Naive B cell (primary cell): Measurements from ENCODE around the gene GLP2R. TPM values are rescaled to one million over a fixed set of nuclear protein-coding genes. Genes with fewer than 3 reads are reported as not detected.

Experiments used
- ATAC-seq, 2 donors: fragments of 150-1000 bp; cut with Tn5 transposase; 2 replicates each; pipeline ENCODE4 v1.10.0; 2021; ENCODE audit warnings: low read depth in 2 of 2, mild to moderate bottlenecking in 2 of 2, moderate library complexity in 2 of 2
- DNase-seq: peaks from one replicate; pipeline ENCODE4 v3.0.0; 2022
- H3K27ac Mint-ChIP-seq, 6 donors: one replicate each; pipeline ENCODE4 v1.8.0; 2020 to 2022; ENCODE audit warnings: mild to moderate bottlenecking in 6 of 6, mixed read lengths in 6 of 6, moderate library complexity in 5 of 6, inconsistent platforms in 2 of 6
- H3K27me3 Mint-ChIP-seq, 3 donors: one replicate each; pipeline ENCODE4 v1.8.0; 2021 to 2022; ENCODE audit warnings: mixed read lengths in 3 of 3, mild to moderate bottlenecking in 1 of 3
- H3K36me3 Mint-ChIP-seq, 2 donors: one replicate each; pipeline ENCODE4 v1.8.0; 2020 to 2022; ENCODE audit warnings: mixed read lengths in 2 of 2, inconsistent platforms in 1 of 2, mild to moderate bottlenecking in 1 of 2
- H3K4me1 Mint-ChIP-seq, 3 donors: one replicate each; pipeline ENCODE4 v1.8.0; 2020 to 2022; ENCODE audit warnings: mixed read lengths in 3 of 3, inconsistent platforms in 1 of 3, mild to moderate bottlenecking in 1 of 3, moderate library complexity in 1 of 3
- H3K4me3 Mint-ChIP-seq, 8 donors: one replicate each; pipeline ENCODE4 v1.8.0; 2020 to 2022; ENCODE audit warnings: mild to moderate bottlenecking in 8 of 8, mixed read lengths in 8 of 8, moderate library complexity in 8 of 8, inconsistent platforms in 2 of 8
- H3K9me3 Mint-ChIP-seq, 7 donors: one replicate each; pipeline ENCODE4 v1.8.0; 2020 to 2022; ENCODE audit warnings: mixed read lengths in 7 of 7, mild to moderate bottlenecking in 5 of 7, inconsistent platforms in 2 of 7, moderate library complexity in 1 of 7
- polyA plus RNA-seq, 6 donors: library from polyadenylated mRNA; unstranded; fragments of 300-500 nt; fragmentation: Illumina TruSeq; gene quantifications; one replicate each; pipeline ENCODE4 v1.2.3, GENCODE V29; 2021; ENCODE audit warnings: low read depth in 6 of 6

The GLP2R gene
- polyA plus RNA-seq, 6 donors from 2014 or later: not detected

DNA sequence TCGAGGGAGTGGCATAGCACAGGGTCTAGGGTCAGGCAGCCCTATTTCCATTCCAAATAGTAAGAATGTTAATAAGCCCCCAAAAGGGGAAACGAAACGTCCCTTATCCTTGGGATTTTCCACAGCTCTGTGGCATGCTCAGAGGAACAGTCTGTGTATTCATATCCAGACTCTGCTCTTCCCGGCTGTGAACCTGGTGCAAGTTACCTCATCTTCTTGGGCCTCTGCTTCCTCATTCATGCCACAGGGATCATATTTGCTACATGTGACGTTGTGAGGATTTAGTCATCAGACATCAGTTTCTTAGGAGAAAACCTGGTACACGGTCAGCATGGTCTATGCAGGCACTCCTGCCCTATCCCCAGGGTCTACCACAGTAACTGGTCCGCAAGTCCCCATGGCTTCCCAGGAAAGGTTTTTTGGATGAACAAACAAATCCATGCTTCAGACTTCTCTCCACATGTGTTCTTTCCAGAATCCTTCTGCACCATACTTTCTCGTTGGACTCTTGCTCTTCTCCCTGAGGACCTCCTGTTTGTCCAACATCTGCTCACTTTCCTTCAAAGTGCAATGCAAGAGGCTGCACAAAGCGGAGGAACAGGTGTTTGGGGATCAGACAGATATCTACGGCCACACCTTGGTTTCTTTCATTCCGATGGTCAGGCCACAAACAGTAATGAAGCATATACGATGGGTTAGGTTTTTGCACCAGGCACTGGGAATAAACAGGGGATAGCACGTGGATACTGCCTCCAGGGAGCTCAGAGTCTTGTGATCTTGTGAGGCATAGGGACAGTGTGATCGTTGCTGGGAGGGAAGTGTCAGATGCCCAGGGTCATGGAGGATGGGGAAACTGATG, 17.7 kb downstream of the GLP2R start:
- ATAC-seq (no peak), DNase-seq (no peak)
- Mint-ChIP-seq H3K9me3 (peaks cover 0 to 14% (median 0%) of the 10 kb centered on the region in 7 donors), H3K27me3 (peaks cover 8 to 45% (median 42%) of the 10 kb centered on the region in 3 donors), H3K36me3 (no peaks in the 10 kb centered on the region), H3K4me1 (no peaks in the 10 kb centered on the region), H3K27ac (no peak overlapping the region), H3K4me3 (no peak overlapping the region)

GRCh38 chr17:9844153-9844552, 18.4 kb downstream of the GLP2R start:
- ATAC-seq: no peak
- Mint-ChIP-seq H3K4me3 (peak overlapping the region in 1 of 8 donors; percentile 57), H3K27me3 (peaks cover 8 to 41% (median 35%) of the 10 kb centered on the region in 3 donors), H3K27ac (no peak overlapping the region), H3K9me3 (peaks cover 0 to 9% (median 0%) of the 10 kb centered on the region in 7 donors), H3K4me1 (no peaks in the 10 kb centered on the region), H3K36me3 (no peaks in the 10 kb centered on the region)
- DNase-seq: no peak

- H3K27ac Mint-ChIP-seq: no peak overlapping the region
- H3K27me3 Mint-ChIP-seq: peaks cover 5 to 36% (median 24%) of the 10 kb centered on the region in 3 donors
- no peak for DNase-seq
- no peaks in the 10 kb centered on the region for H3K36me3 Mint-ChIP-seq
- H3K4me3 Mint-ChIP-seq: no peak overlapping the region
- no peak for ATAC-seq
- H3K9me3 Mint-ChIP-seq: peaks cover 0 to 4% (median 0%) of the 10 kb centered on the region in 7 donors
- no peaks in the 10 kb centered on the region for H3K4me1 Mint-ChIP-seq
Observed at GRCh38 chr17:9845306-9845705, 19.6 kb downstream of the GLP2R start.

GRCh38 chr17:9850151-9850550, 24.4 kb downstream of the GLP2R start:
- H3K4me1 Mint-ChIP-seq: no peaks in the 10 kb centered on the region
- no peaks in the 10 kb centered on the region for H3K36me3 Mint-ChIP-seq
- no peak for DNase-seq
- no peak overlapping the region for H3K4me3 Mint-ChIP-seq
- H3K9me3 Mint-ChIP-seq: peaks cover 0 to 6% (median 0%) of the 10 kb centered on the region in 7 donors
- no peak for ATAC-seq
- H3K27ac Mint-ChIP-seq: no peak overlapping the region
- H3K27me3 Mint-ChIP-seq: peaks cover 9 to 29% (median 13%) of the 10 kb centered on the region in 3 donors

DNA sequence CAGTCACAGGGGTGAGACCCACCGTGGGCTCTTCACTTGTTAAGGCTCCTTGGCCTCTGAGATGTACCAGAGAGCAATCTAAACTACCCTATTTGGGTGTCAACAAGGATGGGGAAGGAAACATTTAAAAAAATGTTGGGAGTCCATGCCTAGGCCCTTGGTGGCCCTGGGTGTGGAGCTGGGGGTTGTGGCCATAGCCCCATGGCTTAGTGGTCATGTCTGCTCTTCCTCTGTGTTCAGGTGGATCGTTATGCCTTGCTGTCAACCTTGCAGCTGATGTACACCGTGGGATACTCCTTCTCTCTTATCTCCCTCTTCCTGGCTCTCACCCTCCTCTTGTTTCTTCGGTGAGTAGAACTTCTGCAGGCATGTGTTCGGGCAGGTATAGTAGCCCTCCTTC, 28.5 kb downstream of the GLP2R start:
- peaks cover 8 to 16% (median 9%) of the 10 kb centered on the region in 3 donors for H3K27me3 Mint-ChIP-seq
- no peak overlapping the region for H3K27ac Mint-ChIP-seq
- DNase-seq (no peak), ATAC-seq (no peak)
- no peaks in the 10 kb centered on the region for H3K4me1 Mint-ChIP-seq
- no peaks in the 10 kb centered on the region for H3K36me3 Mint-ChIP-seq
- peak overlapping the region in 1 of 8 donors; percentile 16 for H3K4me3 Mint-ChIP-seq
- H3K9me3 Mint-ChIP-seq: peaks cover 0 to 29% (median 7%) of the 10 kb centered on the region in 7 donors

DNA sequence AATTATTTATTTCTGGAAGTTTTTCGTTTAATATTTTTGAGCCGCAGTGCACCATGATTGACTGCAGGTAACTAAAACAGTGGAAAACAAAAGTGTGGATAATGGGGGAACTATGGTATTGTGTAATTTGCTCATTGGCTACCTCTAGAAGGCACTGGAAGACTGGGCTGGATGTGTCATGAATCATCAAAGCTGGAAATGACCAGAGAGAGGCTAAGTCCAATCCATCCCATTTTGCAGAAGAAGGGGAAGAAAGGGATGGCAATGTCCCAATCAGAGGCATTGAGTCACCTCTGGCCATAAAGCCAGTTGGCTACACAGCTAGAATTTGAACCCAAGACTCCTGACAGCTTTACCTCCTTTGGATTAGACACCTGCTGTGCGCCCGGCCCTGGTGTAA, 29.3 kb downstream of the GLP2R start:
- Mint-ChIP-seq H3K27ac (no peak overlapping the region), H3K4me1 (no peaks in the 10 kb centered on the region), H3K4me3 (no peak overlapping the region), H3K27me3 (peaks cover 8 to 16% (median 9%) of the 10 kb centered on the region in 3 donors), H3K36me3 (no peaks in the 10 kb centered on the region), H3K9me3 (peaks cover 0 to 32% (median 7%) of the 10 kb centered on the region in 7 donors)
- DNase-seq (no peak), ATAC-seq (no peak)

- ATAC-seq (no peak), DNase-seq (no peak)
- no peak overlapping the region for H3K27ac Mint-ChIP-seq
- peaks cover 5 to 62% (median 14%) of the 10 kb centered on the region in 7 donors for H3K9me3 Mint-ChIP-seq
- no peaks in the 10 kb centered on the region for H3K36me3 Mint-ChIP-seq
- H3K27me3 Mint-ChIP-seq: peaks cover under 1 to 17% (median 8%) of the 10 kb centered on the region in 3 donors
- H3K4me3 Mint-ChIP-seq: no peak overlapping the region
- no peaks in the 10 kb centered on the region for H3K4me1 Mint-ChIP-seq
Observed at GRCh38 chr17:9859781-9860180, 34.1 kb downstream of the GLP2R start.

DNA sequence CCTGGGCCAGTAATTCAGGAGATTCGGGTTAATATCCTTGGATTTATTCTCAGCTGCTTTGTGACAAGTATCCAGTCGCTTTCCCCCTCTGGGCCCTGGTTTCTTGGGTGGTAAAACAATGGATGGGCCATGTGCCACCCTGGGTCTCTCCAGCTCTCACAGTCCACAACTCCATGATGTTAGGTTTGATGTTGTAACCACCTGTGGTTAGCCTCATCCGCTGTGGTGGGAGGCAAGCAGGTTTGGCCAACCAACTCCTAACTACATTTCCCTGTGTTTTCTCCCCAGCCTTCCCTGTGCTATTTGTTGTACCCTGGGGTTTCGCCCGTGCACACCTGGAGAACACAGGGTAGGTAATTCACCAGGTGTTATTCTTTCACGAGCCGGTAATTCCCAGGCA, 35.1 kb downstream of the GLP2R start:
- no peak overlapping the region for H3K4me3 Mint-ChIP-seq
- H3K27me3 Mint-ChIP-seq: peaks cover 7 to 17% (median 16%) of the 10 kb centered on the region in 3 donors
- ATAC-seq (no peak), DNase-seq (no peak)
- H3K27ac Mint-ChIP-seq: no peak overlapping the region
- H3K36me3 Mint-ChIP-seq: no peaks in the 10 kb centered on the region
- no peaks in the 10 kb centered on the region for H3K4me1 Mint-ChIP-seq
- H3K9me3 Mint-ChIP-seq: peaks cover 8 to 62% (median 16%) of the 10 kb centered on the region in 7 donors

DNA sequence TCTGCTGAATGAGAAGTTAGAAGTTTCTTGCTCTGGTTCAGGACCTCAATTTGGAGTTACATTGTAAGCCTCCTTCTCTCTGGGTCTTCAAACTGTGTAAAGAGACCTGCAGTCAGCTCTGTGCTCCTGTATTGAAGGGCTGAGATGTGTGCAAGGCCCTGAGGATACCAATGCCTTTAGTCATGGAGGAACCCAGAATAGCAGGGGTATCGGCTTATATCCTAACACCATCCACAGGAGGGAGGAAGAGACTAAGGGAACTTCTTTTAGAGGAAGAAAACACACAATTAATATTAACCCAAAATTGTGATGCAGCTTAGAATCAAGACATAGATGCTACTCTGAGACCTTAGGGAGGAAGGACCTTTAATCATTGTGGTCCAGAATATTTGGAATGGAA, 36.5 kb downstream of the GLP2R start:
- DNase-seq (no peak), ATAC-seq (no peak)
- Mint-ChIP-seq H3K9me3 (peaks cover 8 to 58% (median 16%) of the 10 kb centered on the region in 7 donors), H3K4me3 (no peak overlapping the region), H3K4me1 (no peaks in the 10 kb centered on the region), H3K27me3 (peaks cover 7 to 16% (median 14%) of the 10 kb centered on the region in 3 donors), H3K36me3 (no peaks in the 10 kb centered on the region), H3K27ac (no peak overlapping the region)

DNA sequence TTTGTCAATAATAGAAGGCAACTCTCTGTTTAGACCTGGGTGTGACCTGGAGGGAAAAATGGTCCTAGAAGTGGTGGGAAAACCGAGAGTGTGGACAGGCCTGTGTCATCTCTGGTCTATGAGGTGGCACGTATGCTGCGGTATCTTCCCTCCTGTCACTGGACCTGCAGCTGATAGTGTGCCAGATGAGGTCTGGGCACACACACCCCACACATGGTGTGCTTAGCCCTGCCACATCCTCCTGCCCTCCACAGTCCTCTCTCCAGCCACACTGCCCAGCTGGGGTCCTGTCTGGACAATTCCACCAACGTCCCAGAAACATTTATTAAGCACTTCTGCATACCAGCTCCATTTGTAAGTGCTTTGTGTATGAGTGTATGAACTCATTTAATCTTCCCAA, 37.2 kb downstream of the GLP2R start:
- no peaks in the 10 kb centered on the region for H3K36me3 Mint-ChIP-seq
- H3K27me3 Mint-ChIP-seq: peaks cover 10 to 21% (median 11%) of the 10 kb centered on the region in 3 donors
- H3K4me1 Mint-ChIP-seq: no peaks in the 10 kb centered on the region
- H3K27ac Mint-ChIP-seq: no peak overlapping the region
- peaks cover 8 to 51% (median 16%) of the 10 kb centered on the region in 7 donors for H3K9me3 Mint-ChIP-seq
- no peak overlapping the region for H3K4me3 Mint-ChIP-seq
- ATAC-seq (no peak), DNase-seq (no peak)

DNA sequence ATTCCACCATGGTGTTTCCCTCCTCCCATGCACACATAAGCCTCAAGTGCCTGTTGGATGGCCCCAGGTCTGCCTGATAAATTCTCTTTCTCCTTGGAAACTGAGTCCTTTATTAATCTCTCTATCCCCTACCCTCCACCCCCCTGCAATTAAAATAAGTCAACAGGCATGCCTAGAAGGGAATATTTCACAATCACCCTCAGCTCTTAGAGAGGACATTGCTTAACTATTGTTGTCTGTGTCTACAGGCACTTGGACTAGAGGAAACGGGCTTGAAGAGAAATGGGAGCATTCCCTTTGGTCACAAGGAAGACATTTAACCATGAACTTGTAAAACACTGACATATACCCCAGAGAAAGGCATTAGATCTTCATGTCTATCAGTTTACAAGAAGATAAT, 39.9 kb downstream of the GLP2R start:
- Mint-ChIP-seq H3K9me3 (peaks cover 6 to 30% (median 10%) of the 10 kb centered on the region in 7 donors), H3K27me3 (peaks cover 14 to 38% (median 21%) of the 10 kb centered on the region in 3 donors), H3K4me1 (no peaks in the 10 kb centered on the region), H3K36me3 (no peaks in the 10 kb centered on the region), H3K4me3 (no peak overlapping the region), H3K27ac (no peak overlapping the region)
- no peak for DNase-seq
- no peak for ATAC-seq

GRCh38 chr17:9868552-9868951, 42.8 kb downstream of the GLP2R start:
- Mint-ChIP-seq H3K27ac (no peak overlapping the region), H3K36me3 (no peaks in the 10 kb centered on the region), H3K4me3 (no peak overlapping the region), H3K4me1 (no peaks in the 10 kb centered on the region), H3K27me3 (peaks cover 13 to 47% (median 21%) of the 10 kb centered on the region in 3 donors), H3K9me3 (peaks cover 0 to 8% (median 3%) of the 10 kb centered on the region in 7 donors)
- ATAC-seq (no peak), DNase-seq (no peak)

- no peaks in the 10 kb centered on the region for H3K4me1 Mint-ChIP-seq
- H3K4me3 Mint-ChIP-seq: no peak overlapping the region
- no peak overlapping the region for H3K27ac Mint-ChIP-seq
- H3K36me3 Mint-ChIP-seq: no peaks in the 10 kb centered on the region
- H3K9me3 Mint-ChIP-seq: peaks cover 0 to 2% (median 0%) of the 10 kb centered on the region in 7 donors
- ATAC-seq (no peak), DNase-seq (no peak)
- peaks cover 22 to 40% (median 27%) of the 10 kb centered on the region in 3 donors for H3K27me3 Mint-ChIP-seq
Observed at GRCh38 chr17:9872852-9873251, 47.1 kb downstream of the GLP2R start.

DNA sequence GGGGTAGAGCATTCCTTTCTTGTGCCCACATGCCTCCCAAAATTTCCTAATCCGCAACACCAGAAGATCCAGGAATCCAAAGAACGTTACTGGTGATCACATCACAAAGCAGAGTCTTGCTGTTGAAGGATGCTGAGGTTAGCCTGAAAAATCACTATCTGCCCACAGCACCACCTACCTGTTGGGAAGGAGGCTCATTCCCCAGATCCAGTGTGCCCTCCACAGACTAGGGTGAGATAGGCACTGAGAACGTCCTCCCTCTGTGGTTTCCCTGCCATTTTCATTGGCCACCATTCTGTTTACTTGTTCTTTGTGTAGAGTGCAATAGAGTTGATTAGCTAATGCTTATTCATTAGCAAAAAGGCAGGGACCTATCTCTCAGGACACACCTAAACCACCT, 49.0 kb downstream of the GLP2R start:
- Mint-ChIP-seq H3K27ac (no peak overlapping the region), H3K27me3 (peaks cover 19 to 24% (median 21%) of the 10 kb centered on the region in 3 donors), H3K36me3 (no peaks in the 10 kb centered on the region), H3K4me1 (no peaks in the 10 kb centered on the region), H3K9me3 (peaks cover 0 to 3% (median 0%) of the 10 kb centered on the region in 7 donors), H3K4me3 (no peak overlapping the region)
- ATAC-seq (no peak), DNase-seq (no peak)
